Measurements from ENCODE around the gene ZNF407.
"Not testable (repeated sequence)": the region's sequence is repeated elsewhere in the genome, so short reads cannot be mapped to it uniquely, and the experiment has no call there.

DNA sequence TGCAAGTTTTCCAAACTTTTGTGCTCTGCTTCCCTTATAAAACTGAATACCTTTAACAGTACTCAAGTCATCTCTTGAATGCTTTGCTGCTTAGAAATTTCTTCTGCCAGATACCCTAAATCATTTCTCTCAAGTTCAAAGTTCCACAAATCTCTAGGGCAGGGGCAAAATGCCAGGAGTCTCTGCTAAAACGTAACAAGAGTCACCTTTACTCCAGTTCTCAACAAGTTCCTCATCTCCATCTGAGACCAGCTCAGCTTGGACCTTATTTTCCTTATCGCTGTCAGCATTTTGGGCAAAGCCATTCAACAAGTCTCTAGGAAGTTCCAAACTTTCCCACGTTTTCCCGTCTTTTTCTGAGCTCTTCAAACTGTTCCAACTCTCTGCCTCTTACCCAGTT, 373.7 kb downstream of the ZNF407 start:
- TF ChIP-seq, protein P1, sequence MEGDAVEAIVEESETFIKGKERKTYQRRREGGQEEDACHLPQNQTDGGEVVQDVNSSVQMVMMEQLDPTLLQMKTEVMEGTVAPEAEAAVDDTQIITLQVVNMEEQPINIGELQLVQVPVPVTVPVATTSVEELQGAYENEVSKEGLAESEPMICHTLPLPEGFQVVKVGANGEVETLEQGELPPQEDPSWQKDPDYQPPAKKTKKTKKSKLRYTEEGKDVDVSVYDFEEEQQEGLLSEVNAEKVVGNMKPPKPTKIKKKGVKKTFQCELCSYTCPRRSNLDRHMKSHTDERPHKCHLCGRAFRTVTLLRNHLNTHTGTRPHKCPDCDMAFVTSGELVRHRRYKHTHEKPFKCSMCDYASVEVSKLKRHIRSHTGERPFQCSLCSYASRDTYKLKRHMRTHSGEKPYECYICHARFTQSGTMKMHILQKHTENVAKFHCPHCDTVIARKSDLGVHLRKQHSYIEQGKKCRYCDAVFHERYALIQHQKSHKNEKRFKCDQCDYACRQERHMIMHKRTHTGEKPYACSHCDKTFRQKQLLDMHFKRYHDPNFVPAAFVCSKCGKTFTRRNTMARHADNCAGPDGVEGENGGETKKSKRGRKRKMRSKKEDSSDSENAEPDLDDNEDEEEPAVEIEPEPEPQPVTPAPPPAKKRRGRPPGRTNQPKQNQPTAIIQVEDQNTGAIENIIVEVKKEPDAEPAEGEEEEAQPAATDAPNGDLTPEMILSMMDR (IDR thresholded peaks at IDR 0.05 in 8 of 11, conservative IDR thresholded peaks at IDR 0.05 in 3 of 11), result not testable (repeated sequence)
- not testable (repeated sequence) for TF ChIP-seq POLR2AphosphoS5 (IDR thresholded peaks at IDR 0.05)
